ENCODE measurements around the gene GSTCD.
A peak's percentile ranks its signal among the peaks of the same experiment; 100 is the strongest.

Gene GSTCD

DNA sequence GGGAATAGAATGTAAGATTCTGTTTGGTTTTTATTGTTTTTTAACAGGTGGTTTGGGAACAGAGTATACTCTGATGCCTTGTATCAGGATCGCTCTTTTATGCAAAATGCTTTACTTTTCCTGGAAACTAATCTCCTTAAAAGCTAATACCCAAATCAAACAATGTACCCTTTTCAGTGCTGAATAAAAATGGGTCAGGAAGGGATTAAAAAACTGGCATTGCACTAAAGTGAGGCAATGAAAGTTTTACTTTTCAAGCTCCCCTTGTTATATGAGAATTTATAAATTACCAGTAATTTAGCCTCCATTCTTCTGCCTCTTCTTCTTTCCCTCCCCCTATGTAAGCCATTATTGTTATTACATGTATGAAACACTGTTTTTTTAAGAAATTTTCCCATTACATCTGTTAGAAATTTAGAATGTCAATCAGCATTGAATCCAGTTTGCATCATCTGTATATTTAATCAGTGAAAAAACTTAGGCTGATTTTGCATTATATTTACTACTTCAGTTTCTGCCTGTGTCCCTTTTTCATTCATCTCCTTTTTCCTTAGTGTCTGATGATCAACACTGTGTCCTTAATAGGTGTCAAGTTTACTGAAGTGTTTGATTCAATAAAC is 97.0 kb downstream of the GSTCD start:
- ATAC-seq (replicated peaks) (no peak), DNase-seq (no peak)
- Mint-ChIP-seq H3K27me3 (no peaks in the 10 kb centered on the region), H3K9me3 (no peaks in the 10 kb centered on the region), H3K27ac (no peak overlapping the region), H3K4me1 (no peaks in the 10 kb centered on the region), H3K4me3 (no peak overlapping the region), H3K36me3 (peaks cover 8 to 11% of the 10 kb centered on the region in 2 donors)

DNA sequence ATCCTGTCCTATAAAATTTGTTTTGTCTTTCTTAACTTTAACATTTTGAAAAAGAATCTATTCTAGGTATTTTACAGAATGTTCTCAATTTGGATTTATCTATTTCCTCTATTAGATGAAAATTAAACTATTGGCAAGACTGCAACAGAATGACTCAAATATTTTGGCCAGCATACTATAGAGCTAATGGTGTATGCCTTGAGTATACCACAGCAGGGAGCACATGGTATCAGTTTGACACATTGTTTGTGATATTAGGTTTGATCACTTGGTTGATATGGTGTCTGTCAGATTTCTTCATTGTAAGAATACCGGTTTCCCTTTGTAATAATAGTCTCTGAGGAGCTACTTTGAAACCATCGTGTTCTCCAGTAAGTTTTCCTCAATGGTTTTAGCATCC is 98.9 kb downstream of the GSTCD start:
- ATAC-seq (replicated peaks) (no peak), DNase-seq (no peak)
- no peaks in the 10 kb centered on the region for H3K9me3 Mint-ChIP-seq
- no peak overlapping the region for H3K27ac Mint-ChIP-seq
- H3K4me1 Mint-ChIP-seq, result no peaks in the 10 kb centered on the region
- peaks cover 9 to 16% of the 10 kb centered on the region in 2 donors for H3K36me3 Mint-ChIP-seq
- no peak overlapping the region for H3K4me3 Mint-ChIP-seq
- H3K27me3 Mint-ChIP-seq, result no peaks in the 10 kb centered on the region

DNA sequence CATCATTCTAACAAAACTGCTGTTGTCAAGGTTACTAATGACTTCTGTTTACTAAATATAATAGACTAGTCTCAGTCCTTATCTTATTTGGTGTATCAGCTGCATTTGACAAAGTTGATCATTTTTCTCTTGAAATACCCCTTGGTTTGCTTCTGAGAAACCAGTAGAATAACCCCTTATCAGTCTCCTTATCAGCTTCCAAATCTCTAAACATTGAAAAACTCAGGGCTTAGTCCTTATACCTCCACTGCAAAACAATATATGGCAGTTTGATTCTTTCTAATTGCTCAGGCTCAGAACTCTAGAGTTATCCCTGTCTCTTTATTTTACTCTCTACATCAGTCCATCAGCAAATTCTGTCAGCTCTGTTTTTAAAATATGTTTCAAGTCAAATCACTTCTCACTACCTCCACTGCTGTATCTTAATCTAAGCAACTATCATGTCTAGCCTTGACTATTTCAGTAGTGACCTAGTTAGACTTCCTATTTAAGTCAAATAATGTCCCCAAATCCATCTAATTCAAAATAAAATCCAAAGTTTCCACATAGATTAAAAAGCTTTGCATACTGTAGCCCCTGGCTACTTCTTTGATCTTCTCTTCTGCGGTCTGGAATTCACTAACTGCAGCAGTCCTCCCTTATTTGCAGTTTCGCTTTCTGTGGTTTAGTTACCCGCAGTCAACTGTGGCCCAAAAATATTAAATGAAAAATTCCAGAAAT is 99.6 kb downstream of the GSTCD start:
- Mint-ChIP-seq H3K9me3 (no peaks in the 10 kb centered on the region), H3K4me1 (no peaks in the 10 kb centered on the region), H3K4me3 (no peak overlapping the region), H3K27ac (no peak overlapping the region), H3K36me3 (peaks cover 9 to 16% of the 10 kb centered on the region in 2 donors), H3K27me3 (no peaks in the 10 kb centered on the region)
- ATAC-seq (replicated peaks) (no peak), DNase-seq (no peak)

DNA sequence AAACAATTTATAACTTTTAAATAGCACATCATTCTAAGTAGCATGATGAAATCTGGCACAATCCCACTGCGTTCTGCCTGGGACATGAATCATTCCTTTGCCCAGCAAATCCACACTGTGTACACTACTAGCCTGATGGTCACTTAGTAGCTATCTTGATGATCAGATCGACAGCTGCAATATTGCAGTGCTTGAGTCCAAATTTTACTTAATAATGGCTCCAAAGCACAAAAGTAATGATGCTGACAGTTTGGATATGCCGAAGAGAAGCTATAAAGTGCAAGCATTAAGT is 100.1 kb downstream of the GSTCD start:
- Mint-ChIP-seq H3K27ac (no peak overlapping the region), H3K27me3 (no peaks in the 10 kb centered on the region), H3K9me3 (peaks cover 0 to 2% of the 10 kb centered on the region in 2 donors), H3K4me3 (no peak overlapping the region), H3K36me3 (peaks cover 12 to 20% of the 10 kb centered on the region in 2 donors), H3K4me1 (no peaks in the 10 kb centered on the region)
- DNase-seq (no peak), ATAC-seq (replicated peaks) (no peak)

DNA sequence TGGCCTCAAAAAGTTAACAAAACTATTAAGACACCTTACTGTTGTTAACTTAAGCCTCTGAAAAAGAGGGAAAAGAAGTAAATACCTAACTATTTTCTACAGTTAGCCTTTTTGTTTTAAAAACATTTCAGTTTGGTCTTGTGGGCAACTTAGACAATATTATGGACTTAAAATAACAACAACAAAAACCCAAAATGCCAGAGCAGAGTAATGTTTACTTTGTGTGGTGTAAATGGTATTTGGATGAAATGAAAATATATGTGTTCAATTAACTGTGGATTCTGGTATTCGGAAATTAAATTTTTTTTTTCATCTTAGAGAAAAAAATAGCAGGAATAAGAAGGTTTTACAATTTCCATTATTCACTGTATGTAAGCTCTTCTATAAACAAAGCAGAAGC is 107.1 kb downstream of the GSTCD start:
- Mint-ChIP-seq H3K4me1 (no peaks in the 10 kb centered on the region), H3K27ac (no peak overlapping the region), H3K36me3 (peaks cover 10 to 15% of the 10 kb centered on the region in 2 donors), H3K9me3 (peaks cover 0 to 5% of the 10 kb centered on the region in 2 donors), H3K4me3 (no peak overlapping the region), H3K27me3 (no peaks in the 10 kb centered on the region)
- no peak for ATAC-seq (replicated peaks)
- no peak for DNase-seq

DNA sequence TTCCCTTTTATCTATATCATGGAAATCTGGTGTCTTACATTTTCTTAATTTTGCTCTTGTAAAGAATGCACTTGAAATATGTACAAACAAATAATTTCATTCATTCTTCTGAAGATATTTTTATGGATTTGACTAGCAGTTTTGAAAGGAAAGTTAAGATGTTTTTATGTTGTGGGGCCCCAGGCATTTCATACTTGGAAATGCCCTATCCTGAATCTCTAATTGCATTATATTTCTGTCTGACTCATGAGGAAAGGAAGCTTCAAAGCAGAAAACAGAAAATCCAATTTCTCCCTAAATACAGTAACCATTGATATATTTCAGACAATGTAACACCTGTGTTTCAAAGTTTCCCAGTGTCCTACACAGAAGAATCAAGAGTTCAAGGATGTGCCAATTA is 113.5 kb downstream of the GSTCD start:
- Mint-ChIP-seq H3K36me3 (peaks cover 16 to 25% of the 10 kb centered on the region in 2 donors), H3K4me3 (no peak overlapping the region), H3K27me3 (no peaks in the 10 kb centered on the region), H3K27ac (no peak overlapping the region), H3K9me3 (no peaks in the 10 kb centered on the region), H3K4me1 (no peaks in the 10 kb centered on the region)
- DNase-seq, result no peak
- no peak for ATAC-seq (replicated peaks)

DNA sequence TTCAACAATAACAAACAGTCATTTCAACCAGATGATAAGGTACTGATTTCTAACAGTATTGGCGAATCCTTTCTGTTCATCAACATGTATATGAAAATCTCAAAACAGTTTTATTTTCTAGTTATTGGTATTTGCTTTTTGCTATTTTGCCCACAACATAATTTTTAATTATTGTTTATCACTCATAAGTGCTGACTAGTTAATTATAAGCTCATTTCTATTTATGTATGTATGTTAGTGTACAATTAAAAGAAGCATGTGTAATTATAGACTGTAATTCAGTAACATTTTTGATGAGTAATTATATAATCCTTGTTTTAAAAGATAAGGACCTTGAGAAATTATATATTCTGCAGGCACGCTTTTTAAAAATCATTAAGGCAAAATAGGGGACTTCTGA is 119.5 kb downstream of the GSTCD start:
- Mint-ChIP-seq H3K27me3 (no peaks in the 10 kb centered on the region), H3K4me1 (no peaks in the 10 kb centered on the region), H3K36me3 (peaks cover 29 to 44% of the 10 kb centered on the region in 2 donors), H3K4me3 (no peak overlapping the region), H3K9me3 (peaks cover 5 to 8% of the 10 kb centered on the region in 2 donors), H3K27ac (no peak overlapping the region)
- no peak for ATAC-seq (replicated peaks)
- DNase-seq, result no peak

DNA sequence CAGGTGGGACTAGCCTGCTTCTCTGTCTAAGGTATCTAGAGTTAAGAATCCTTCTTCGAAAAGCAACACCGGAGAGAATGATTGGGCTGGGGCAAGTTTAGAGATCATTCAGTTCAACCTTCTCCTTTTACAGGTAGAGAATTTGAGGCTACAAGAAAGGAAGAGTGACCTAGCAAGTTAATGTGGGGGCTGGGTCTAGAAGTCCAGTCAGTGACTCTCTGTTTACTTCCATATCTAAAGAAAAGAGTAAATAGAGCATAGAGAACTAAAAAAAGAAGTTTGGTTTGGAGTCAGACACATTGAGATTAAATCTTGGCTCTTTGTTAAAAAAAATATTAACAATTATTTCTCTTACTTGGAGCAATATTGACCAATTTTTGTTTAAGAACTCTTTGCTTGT is 122.6 kb downstream of the GSTCD start:
- H3K36me3 Mint-ChIP-seq, result peaks cover 27 to 36% of the 10 kb centered on the region in 2 donors
- H3K9me3 Mint-ChIP-seq, result peaks cover 5 to 16% of the 10 kb centered on the region in 2 donors
- no peak overlapping the region for H3K4me3 Mint-ChIP-seq
- no peaks in the 10 kb centered on the region for H3K27me3 Mint-ChIP-seq
- no peak overlapping the region for H3K27ac Mint-ChIP-seq
- no peaks in the 10 kb centered on the region for H3K4me1 Mint-ChIP-seq
- no peak for ATAC-seq (replicated peaks)
- DNase-seq, result no peak

DNA sequence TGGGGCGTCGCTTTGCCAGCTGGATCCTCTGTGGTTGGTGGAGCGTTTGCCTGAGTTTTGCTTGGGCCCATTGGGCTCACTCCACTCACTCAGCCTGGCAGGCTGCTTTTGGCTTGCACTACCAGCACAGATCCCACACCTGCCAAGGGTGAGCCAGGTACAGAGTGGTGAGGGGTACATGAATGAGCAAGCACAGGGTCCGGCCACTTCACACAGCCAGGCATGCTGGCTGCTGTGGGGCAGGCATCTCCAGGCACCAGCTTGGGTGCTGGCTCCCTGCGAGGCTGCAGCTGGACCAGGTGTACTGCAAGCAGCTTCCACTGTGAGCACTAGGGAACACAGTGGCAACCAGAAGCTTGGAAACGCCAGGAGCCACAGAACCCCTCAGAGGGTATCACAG is 126.6 kb downstream of the GSTCD start:
- H3K27me3 Mint-ChIP-seq, result no peaks in the 10 kb centered on the region
- ATAC-seq (replicated peaks) (no peak), DNase-seq (no peak)
- peaks cover 0 to 13% of the 10 kb centered on the region in 2 donors for H3K9me3 Mint-ChIP-seq
- peaks cover 0 to 3% of the 10 kb centered on the region in 2 donors for H3K4me1 Mint-ChIP-seq
- H3K27ac Mint-ChIP-seq, result no peak overlapping the region
- no peak overlapping the region for H3K4me3 Mint-ChIP-seq
- peaks cover 29 to 40% of the 10 kb centered on the region in 2 donors for H3K36me3 Mint-ChIP-seq

DNA sequence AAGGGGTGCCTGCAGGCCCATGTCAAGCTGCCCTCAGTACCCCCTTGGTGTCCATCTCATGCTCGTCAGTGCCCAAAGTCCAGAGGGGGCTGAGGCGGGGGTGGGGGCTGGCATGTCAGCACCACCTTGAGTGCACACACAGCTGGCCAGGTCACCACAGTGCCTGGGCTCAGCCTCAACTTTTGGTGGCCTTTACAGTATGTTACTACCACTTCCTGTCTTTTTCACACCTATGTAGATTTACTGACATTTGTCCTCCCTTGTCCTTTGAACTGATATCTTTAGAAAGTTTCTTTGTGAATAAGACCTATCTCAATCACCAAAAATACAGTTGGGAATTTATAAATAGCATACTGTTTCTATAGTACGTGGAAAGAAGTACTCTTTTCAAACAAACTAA is 128.0 kb downstream of the GSTCD start:
- Mint-ChIP-seq H3K9me3 (peaks cover 0 to 13% of the 10 kb centered on the region in 2 donors), H3K4me1 (peaks cover 0 to 3% of the 10 kb centered on the region in 2 donors), H3K27ac (peak overlapping the region; percentile 56), H3K4me3 (no peak overlapping the region), H3K36me3 (peaks cover 28 to 41% of the 10 kb centered on the region in 2 donors), H3K27me3 (no peaks in the 10 kb centered on the region)
- ATAC-seq (replicated peaks), result no peak
- no peak for DNase-seq

DNA sequence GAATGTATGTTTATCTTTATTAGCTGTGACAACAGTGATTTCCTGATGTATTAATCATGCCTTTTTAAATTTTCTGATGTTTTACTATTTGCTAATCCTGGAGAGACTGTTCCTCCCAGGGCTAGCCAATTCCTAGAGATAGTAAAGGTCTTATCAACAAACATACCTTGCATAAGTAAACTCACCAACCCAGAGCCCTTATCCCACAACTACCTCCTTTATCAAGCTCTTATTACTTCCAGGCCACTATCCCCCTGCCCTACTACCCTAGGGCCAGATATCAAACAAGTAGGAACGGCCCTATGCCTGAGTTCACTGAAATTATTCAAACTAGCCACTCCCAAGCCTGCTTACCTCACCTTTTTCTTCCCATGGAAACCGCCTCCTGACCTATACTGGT is 128.5 kb downstream of the GSTCD start:
- H3K36me3 Mint-ChIP-seq, result peaks cover 27 to 41% of the 10 kb centered on the region in 2 donors
- peaks cover 0 to 3% of the 10 kb centered on the region in 2 donors for H3K4me1 Mint-ChIP-seq
- H3K27ac Mint-ChIP-seq, result no peak overlapping the region
- peaks cover 0 to 13% of the 10 kb centered on the region in 2 donors for H3K9me3 Mint-ChIP-seq
- DNase-seq (no peak), ATAC-seq (replicated peaks) (no peak)
- no peak overlapping the region for H3K4me3 Mint-ChIP-seq
- no peaks in the 10 kb centered on the region for H3K27me3 Mint-ChIP-seq

DNA sequence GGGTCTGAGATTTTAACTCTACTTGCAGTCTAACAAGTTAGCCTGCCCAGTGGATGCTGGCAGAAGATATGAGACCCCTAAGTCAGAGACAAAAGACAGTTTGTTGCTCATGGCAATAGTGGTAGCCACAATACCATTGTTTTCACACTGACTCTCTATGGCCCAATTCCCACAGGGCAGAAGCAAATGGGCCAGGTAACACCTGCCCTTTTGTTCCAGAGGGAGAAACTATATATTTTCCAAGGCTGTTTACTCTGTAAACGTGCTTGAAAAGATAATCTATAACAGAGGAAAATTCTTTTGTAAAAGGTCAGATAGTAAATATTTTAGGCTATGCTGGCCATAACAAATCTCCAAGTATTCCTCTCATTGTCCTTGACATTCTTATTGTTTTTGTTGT is 129.5 kb downstream of the GSTCD start:
- no peak overlapping the region for H3K4me3 Mint-ChIP-seq
- no peak for ATAC-seq (replicated peaks)
- H3K27me3 Mint-ChIP-seq, result no peaks in the 10 kb centered on the region
- DNase-seq, result no peak
- H3K4me1 Mint-ChIP-seq, result peaks cover 0 to 3% of the 10 kb centered on the region in 2 donors
- H3K36me3 Mint-ChIP-seq, result peaks cover 30 to 38% of the 10 kb centered on the region in 2 donors
- H3K27ac Mint-ChIP-seq, result no peak overlapping the region
- H3K9me3 Mint-ChIP-seq, result peaks cover 0 to 13% of the 10 kb centered on the region in 2 donors

DNA sequence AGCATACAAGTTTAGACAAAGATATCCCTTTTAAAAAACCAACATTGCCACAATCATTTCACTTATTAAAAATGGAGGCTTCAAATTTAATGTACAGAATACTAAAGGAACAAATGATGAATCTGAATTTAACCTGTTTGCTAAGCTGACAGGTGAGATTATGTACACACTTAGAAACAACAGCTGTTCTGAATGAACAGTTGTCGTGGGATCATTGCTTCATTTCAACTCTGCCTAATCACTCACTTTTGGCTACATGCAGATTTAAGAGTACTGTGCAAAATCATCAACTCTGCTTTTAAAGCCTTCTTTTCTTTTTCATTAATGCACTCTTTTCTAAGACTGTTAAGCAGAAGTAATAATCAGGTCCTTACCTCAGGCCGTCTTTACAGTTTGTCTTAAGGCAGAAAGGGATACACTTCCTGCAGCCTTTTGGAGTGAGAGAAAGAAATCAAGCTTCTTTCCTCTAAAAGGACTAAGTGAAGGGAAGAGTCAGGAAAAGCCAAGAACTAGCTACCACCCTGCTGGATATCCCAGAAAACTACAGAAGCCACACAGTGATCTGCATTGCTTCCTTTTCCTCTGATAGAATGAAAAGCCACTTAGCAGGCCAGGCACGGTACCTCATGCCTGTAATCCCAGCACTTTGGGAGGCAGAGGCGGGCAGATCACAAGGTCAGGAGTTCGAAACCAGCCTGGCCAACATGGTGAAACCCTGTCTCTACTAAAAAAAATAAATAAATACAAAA is 132.0 kb downstream of the GSTCD start:
- Mint-ChIP-seq H3K27me3 (no peaks in the 10 kb centered on the region), H3K27ac (no peak overlapping the region), H3K9me3 (peaks cover 0 to 10% of the 10 kb centered on the region in 2 donors), H3K4me3 (no peak overlapping the region), H3K4me1 (peaks cover 0 to 3% of the 10 kb centered on the region in 2 donors), H3K36me3 (peaks cover 31 to 47% of the 10 kb centered on the region in 2 donors)
- ATAC-seq (replicated peaks) (no peak), DNase-seq (no peak)

DNA sequence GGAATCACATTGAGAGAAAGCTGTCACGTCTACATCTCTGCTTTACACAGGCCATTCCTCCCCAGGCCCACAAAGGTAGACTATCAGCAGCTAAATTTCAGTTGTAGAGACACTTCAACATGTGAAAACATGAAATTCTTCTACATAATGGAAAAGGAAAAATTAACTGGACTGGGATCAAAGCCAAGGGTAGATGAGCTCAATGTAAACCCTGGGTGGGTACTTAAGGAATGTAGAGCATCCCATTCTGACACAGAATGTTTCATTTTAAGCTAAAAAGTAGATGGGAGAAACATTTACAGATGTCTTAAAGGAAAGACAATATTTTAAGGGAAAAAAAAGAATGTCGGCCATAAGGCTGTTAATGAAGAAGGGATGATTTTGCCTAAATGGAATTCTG is 135.4 kb downstream of the GSTCD start:
- H3K27ac Mint-ChIP-seq, result no peak overlapping the region
- ATAC-seq (replicated peaks) (no peak), DNase-seq (no peak)
- no peak overlapping the region for H3K4me3 Mint-ChIP-seq
- H3K9me3 Mint-ChIP-seq, result no peaks in the 10 kb centered on the region
- no peaks in the 10 kb centered on the region for H3K4me1 Mint-ChIP-seq
- H3K27me3 Mint-ChIP-seq, result no peaks in the 10 kb centered on the region
- H3K36me3 Mint-ChIP-seq, result peaks cover 14 to 32% of the 10 kb centered on the region in 2 donors

DNA sequence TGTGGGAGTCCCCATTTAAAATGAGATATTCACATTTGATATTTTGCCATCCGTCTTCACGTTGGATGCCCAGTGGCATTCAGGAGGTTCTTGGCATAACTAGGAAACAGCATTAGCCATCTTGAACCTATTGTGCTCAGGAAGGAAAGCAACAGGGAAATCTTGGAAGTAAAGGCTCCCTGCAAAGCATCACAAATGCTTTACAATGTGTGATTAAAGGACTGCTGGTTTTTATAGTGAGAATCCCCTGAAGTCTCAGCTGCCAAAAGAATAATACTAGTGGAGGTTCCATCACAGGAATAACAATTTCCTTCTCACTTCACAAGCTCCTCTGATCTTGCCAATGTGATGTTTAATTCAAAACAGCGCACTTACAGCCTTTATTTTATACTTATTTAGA is 137.0 kb downstream of the GSTCD start:
- no peak for ATAC-seq (replicated peaks)
- Mint-ChIP-seq H3K4me3 (no peak overlapping the region), H3K27ac (no peak overlapping the region), H3K36me3 (peaks cover 11 to 23% of the 10 kb centered on the region in 2 donors), H3K27me3 (no peaks in the 10 kb centered on the region), H3K4me1 (no peaks in the 10 kb centered on the region), H3K9me3 (no peaks in the 10 kb centered on the region)
- DNase-seq, result no peak
